NCI-H1048 (cell line): Measurements from ENCODE around the gene HELZ.
"Not testable (repeated sequence)": the region's sequence is repeated elsewhere in the genome, so short reads cannot be mapped to it uniquely, and the experiment has no call there.

ENCODE experiments used
- DNase-seq: peaks from one replicate; lab custom pipeline; 2025; lab: John Stamatoyannopoulos, UW

HELZ gene

DNA sequence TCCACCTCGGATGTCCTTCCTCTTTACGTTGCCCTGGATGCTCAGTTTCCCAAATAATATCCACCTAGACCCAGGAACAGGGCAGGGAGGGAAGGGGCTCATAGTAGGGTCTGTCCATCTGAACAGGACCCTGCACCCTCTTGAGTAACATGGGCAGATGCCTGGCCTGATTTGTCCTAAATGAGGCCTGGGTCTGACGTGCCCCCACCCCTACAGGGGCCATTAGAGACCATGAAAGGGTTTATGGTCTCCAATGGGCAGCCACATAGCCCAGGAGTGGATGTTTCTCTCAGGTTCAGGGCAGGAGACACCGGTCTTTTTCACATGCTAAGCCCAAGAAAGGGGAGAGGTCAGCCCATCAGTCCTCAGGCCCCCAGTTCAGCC lies 193.8 kb downstream of the HELZ start:
- no peak for DNase-seq

DNA sequence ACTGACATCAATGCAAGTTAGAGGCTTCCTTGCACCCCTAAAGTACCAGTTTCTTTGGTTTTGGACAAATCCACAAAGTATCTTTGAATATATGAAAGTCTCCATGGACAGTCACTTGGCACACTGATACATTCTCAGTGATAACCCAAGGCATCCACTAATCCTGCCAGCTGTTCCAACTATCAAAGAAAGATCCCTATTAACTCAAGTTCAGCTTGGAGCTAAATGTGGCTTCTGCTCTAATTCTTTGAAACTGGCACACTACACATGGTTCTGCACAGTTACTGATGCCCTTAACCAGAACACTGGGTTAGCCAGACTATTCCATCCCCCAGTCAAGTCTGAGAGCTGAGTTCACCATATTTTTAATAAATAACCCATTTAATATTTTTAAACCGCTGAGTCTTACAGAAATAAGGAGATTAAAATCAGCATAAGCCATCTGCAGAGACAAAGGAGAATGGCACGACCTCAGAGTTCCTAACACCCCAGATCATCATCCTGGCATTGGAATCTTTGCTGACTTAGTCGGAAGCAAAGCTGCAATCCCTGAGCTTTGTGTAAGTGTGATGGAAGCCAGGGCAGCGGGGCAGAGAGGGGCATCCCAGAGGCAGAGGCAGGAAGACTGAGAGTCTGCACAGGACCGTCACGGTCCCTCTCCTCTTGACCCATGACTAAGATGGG lies 194.4 kb downstream of the HELZ start:
- DNase-seq = no peak

DNA sequence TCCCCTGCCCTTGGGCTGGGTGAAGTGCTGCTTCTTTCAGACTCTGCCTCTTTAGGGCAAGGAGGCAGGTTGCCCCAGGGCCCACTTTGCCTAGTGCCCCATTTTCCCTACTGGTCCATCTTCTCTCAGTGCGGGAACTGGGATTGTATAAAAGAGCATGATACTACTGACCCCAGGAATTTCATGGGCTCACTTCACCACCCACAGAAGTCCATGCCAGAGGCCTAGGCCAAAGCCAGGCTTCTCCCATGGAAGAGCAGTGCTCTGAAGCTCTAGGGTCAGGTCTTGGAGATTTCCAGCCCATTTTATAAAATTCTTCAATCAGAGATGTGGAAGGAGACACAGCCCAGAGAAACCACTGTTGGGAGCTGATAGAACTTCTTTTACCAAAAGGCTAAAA lies 194.9 kb downstream of the HELZ start:
- no peak for DNase-seq

DNA sequence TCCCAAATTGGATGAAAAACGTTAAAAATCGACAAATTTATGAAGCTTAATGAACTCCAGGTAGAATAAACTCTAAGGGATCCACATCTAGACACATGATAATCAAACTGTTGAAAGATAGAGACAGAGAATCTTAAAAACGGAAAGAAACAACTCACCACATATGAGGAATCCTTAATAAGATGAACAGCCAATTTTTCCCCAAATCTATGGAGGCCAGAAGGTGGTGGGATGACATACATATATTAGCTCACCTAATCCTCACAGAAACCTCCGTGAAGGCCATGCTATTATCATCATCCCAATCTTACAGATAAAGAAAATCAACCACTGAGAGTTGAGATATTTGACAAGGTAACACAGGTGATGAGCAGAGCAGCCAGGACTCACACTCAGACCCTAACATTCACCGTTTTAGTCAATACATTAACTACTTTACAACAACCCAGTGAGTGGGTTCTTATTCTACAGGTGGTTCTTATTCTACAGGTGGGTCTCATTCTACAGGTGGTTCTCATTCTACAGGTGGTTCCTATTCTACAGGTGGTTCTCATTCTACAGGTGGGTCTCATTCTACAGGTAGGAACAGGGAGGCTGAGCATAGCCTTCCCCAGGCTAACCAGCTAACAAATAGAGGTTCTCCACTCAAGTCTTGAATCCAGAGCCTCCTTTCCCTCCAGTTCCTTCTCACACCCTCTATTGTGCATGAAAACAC lies 195.8 kb downstream of the HELZ start:
- no peak for DNase-seq

DNA sequence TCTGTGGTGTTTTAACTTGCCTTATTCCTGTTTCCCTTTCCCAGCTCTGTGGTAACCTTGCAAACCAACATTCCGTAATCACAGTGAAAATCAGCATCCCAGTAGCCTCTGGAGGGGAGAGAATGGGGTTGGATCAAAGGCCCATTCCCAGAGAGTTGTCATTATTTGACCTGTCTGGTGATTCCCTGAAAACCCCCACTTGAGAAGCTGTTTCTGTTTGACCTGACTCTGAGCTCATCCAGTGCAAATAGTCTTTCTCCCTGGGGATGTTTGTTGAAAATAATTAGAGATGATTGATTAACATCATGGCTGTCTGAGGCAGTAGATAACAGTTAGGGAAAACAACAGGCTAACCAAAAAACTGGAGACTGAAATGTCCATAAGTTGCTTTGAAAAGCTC lies 197.6 kb downstream of the HELZ start:
- DNase-seq = no peak

DNA sequence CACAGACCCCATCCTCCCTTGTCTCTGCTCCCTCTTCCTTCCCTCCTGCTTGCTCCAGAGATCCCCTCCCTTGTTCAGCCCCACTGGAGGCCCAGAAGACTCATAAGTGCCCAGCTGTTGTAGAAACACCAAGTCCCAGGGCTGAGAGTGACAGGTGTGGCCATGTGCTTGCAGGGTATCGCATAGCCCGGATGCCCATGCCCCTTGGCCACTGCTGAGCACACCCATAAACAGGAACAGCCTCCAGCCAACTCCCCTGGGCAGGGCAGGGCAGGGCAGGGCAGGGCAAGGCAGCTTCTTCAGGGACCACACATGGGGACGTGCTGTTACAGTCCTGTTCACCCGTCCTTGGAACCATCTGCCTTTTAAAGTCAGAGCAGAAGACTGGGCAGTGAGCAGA lies 198.6 kb downstream of the HELZ start:
- DNase-seq = no peak

DNA sequence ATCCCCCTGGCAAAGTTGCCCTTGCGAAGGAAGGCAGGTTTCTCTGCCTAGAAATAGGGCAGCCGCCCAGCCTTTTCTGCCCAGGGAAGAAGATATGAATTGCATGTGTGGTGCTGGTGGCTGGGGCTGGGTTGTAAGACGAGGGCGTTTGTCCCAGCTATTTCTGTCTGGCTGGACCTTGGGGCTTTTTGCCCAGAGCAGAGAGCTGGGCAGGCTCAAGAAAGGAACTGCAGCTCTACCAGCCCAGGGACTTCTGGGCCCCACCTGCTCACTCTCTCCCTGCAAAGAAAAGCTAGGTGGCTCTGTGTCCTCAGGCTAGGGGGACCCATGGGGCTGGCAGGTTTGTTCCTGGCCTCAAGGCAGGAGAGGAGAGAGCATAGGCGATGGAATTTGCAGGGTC lies 200.1 kb downstream of the HELZ start:
- DNase-seq = no peak

DNA sequence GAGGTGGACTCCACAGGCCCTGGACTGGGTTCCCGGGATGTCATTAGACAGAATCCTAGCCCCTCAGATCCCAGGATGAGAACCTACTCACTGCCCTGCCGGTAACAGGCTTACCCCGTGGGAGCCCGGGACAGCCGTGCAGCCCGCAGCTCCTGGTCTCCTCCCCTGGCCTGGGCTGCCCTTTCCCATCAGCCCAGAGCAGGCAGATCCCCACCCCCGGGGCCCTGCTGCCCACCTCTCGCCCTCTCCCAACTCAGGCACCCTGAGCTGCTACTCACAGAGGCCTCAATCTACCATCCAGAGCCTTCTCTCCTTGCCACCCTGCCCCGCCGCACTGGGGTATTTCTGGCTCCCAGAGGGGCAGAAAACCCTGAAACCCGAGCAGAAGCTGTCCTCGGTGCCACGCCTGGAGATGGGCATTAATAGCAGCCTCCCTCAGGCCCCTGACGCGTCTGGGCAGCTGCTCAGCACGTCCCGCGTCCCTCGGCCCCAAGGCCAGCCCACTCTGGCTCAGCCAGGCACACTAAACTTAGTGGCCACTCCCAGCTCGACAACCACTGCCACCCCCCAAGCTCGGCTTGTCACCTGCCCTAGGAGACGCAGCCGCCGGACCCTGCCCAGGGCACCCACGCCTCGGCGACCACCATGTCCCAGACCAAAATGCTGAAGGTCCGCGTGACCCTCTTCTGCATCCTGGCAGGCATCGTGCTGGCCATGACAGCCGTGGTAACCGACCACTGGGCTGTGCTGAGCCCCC lies 200.8 kb downstream of the HELZ start, which contains the start of gene CACNG1:
Gene CACNG1 (plus strand): TSS at position 539 of the 757 bp plus-strand sequence. CDS start 107 bp downstream, at position 646.
- no peak for DNase-seq

DNA sequence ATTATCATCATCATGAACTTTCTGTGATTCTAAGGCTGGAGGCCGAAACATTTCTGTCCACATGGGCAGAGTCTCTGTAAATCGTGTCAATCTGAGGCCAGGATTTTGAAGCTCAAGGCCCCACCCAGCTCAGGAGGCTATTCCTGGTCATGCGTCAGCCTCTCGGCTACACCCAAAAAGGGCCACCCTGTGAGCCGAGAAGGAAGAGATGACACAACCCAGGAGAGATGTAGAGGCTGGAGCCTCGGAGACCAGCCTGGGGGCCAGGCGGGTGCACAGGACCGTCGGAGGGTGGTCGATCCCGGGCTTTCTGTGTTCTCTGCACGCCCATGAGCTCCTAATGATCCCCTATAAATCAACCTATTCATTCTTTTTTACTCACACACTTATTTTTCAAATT lies 201.7 kb downstream of the HELZ start:
- no peak for DNase-seq

DNA sequence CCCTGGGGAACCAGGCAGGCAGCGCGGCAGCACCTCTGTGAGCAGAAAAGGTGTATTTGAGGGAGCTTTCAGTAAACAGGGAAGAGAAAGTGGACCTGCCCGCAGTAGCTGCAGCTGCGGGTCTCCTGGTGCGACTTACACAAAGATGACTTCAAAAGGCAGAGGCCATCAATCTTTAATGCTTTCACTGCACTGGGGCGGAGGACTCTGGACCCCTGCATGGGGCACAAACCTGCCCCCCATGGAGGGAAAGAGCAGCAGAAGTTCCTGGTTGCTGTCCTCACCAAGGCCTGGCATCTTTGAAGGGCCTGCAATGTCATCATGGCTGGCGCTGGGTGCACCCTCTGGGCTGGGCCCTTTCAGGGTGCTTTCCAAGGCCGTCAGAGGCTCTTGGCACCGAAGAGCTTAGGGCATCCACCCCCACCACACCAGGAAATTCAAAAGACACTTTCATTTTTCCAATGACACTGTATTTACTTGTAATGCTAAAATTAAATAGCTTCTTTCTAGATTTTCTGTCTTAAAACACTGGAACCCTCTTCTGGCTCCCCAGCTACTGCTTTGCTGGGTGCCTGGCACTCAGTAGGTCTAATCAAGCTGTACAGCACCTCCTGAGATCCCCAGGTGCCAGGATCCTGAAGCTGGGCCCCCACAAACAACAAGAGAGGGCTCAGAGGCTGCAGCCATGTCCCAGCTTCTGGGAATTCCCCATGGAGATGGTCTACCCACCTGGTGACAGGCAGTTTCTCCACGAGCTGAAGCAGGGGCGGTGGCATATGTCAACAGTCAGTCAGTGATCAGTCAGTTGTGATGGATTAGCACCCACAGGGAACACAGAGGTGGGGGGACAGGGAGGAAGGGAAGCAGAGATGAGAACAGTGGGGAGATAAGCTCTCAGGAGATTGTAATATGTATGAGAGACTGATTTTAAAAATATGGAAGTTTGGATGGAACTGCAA lies 202.8 kb downstream of the HELZ start:
- no peak for DNase-seq

DNA sequence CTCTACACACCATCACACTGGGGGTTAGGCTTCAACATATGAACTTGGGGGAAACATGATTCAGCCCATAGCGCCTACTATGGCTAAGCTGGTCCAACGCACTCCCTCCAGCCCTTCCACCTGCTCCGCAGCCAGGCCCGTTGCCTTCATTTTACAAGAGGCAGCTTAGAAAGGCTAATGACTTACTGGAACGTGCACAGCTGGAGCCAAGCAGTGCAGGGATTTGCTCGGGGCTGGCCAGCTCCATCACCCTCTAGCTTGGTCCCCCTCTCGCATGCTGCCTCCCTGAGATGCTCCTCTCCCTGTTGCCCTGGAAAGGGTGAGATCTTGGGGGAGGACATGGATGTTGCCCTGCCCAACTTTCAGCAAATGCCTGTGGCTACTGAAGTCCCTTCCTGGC lies 203.5 kb downstream of the HELZ start:
- DNase-seq = no peak

DNA sequence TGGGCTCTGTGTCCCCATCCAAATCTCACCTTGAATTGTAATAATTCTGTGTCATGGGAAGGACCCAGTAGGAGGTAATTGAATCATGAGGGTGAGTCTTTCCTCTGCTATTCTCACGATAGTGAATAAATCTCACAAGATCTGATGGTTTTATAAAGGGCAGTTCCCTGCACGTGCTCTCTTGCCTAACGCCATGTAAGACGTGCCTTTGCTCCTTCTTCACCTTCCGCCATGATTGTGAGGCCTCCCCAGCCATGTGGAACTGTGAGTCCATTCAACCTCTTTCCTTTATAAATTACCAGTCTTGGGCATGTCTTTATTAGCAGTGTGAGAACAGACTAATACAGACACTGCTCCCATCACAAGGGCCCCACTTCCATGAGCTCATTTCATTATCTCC lies 203.9 kb downstream of the HELZ start:
- DNase-seq = not testable (repeated sequence)

DNA sequence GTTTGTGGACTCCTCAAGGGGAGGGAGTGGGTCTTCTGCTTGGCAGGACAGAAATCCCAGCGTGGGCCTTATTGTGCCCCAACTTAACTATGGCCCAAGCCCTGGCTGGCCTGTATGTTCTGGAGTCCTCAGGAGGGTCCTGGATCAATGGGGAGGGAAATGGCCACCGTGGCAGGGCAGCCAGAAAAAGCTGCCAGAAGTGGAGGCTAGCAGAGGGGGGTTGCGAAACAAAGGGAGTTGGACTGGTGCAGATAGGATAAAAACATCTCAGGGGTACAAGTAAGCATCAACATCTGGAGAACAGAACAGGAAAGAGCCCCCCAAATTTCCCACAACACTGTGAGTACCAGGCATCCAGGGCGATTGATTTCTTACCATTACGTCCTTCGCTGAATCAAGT lies 204.3 kb downstream of the HELZ start:
- no peak for DNase-seq

DNA sequence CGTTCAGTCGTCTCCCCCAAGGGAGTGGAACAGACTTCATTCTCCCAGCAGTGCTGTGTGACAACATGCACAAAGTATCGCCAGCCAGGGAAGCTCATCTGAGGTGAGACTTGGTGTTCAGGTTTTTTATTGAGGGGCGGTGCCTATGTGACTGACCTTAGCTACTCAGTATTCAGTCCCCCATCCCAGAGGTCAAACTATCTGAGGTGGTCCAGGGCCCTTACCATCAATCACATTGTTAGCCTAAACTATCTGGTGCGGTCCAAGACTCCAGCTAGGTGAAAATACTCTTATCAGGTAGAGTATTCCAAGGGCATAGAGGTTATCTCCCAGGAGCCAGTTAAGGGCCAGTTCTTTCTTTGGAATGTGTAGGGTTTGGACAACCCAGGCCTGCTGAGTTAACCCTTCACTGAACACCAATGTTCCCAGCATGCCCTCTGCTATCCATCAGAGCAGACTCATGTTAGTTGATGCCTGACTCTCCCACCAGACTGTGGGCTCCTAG lies 206.1 kb downstream of the HELZ start:
- DNase-seq = no peak

DNA sequence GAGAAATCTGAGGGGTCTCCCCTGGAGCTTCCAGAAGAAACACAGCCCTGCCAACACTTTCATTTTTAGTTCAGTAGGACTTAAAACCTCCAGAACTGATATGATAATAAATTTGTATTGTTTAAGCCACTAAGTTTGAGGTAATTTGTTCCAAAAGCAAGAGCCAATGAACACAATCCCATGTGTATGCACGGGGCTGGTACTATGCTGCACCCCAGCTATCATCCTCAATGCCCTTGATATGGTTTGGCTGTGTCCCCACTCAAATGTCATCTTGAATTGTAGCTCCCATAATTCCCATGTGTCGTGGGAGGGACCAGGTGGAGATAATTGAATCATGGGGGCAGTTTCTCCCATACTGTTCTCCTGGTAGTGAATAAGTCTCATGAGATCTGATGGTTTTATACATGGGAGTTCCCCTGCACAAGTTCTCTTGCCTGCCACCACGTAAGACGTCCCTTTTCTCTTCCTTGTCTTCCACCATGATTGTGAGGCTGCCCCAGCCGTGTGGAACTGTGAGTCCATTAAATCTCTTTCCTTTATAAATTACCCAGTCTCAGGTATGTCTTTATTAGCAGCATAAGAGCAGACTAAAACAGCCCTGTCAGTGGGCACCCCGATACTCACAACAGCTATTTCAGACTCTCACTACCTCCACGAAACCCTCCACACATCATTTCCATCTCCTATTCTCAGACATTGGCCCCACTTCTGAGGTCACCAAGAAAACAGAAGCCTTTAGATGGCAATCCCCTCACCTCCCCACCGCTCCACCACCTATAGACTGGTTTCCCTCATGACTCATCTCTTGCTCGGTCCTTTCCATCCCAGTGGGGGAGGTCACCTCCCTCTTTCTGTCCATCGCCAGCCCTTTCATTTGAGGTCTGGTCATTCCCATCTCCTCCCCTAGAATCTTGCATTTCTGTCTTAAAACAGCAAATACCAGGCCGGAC lies 209.6 kb downstream of the HELZ start:
- DNase-seq = no peak

DNA sequence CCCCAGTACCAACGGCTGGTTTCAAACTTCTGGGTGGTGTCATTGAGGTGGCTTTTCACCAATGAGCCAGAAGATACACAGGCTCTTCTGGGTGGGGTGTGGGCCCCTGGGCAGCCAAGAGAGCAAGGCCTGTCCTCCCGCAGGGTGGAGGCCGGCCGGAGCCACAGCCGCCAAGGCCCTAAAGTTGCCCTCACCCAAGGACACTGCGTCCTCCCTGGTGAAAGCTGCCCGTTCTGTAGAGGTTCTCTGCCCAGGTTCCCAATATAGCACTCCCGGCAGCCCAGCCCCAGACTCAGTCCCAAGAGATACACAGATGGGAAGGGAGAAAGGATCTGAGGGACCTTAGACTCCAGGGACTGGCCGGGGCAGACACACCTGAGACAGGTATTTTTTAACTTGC lies 211.4 kb downstream of the HELZ start:
- no peak for DNase-seq

DNA sequence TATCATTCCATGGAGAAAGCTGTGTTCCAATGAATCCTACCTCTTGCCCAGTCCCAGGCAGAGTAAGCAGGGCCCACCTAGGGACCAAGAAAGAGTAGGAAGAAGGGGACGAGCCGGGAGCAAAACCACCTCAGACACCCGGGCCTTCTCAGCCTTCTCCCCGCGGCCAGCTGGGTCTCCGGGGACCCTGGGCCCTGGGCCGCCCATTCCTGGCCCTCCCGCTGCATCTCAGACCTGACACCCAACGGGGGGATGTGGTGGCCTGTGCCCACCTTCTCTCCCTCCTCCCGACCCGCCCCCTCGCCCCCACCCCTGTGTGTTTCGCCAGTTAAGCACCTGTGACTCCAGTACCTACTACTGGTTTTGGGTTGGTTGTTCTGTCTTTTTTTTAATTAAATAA lies 212.0 kb downstream of the HELZ start:
- no peak for DNase-seq

DNA sequence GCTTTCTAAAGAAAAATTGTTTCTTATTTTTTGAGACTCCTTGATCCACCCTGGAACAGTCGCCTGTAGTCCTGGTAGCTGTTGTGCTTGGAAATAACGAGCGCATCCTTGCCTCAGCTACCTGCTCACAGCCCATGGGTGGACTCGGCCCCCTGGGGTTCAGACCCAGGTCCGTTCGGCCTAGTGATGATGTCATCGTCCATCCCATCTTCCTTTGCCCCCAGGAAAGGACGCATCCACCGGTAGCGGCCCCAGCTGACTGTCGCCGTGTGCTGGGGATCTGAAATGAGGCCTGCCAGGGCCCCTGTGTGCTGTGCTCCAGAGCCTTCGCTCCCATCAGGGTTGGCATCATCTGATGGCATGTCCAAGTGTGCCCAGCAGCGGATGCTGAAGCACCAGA lies 212.6 kb downstream of the HELZ start:
- DNase-seq = no peak

DNA sequence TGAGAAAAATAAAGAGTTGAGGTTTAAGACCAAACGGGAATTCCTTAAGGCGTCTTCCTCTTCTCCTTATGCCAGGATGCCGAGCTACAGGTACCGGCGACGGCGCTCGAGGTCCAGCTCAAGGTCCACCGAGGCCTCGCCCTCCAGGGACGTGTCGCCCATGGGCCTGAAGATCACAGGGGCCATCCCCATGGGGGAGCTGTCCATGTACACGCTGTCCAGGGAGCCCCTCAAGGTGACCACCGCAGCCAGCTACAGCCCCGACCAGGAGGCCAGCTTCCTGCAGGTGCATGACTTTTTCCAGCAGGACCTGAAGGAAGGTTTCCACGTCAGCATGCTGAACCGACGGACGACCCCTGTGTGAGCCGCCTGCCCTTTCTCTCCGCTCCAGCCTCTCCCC lies 214.4 kb downstream of the HELZ start:
- DNase-seq = no peak

DNA sequence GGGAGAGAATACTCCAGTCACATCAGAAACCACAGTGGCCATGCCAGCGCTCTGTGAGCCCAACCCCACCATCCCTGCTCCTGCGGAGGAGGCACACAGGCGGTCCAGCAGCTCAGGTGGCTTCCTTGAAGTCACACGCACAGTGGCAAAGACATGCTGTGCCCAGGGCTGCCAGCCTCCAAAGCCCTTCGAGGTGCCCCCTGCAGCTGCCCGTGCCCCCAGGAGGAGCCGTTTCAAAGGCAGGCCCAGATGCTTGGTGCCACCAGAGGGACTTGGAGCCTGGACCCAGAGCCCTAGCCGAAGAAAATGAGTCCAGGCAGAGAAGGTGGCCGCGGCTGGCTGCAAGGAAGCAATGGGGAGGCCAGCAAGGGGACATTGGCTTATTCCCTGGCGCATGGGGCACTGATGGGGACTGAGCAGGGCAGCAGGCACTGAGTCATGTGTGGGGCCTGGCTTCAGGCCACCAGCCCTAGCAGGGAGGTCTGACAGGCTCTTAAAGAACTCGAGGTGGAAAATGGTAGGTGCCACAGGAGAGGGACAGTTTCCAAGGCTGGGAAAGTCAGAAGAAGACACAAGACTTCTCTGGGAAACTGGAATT lies 217.9 kb downstream of the HELZ start:
- no peak for DNase-seq
